Endometrial microvascular endothelial cells (primary cell): ENCODE results near the gene GZMH. TPM values are rescaled to one million over a fixed set of nuclear protein-coding genes. Genes with fewer than 3 reads are reported as not detected.
"Not testable (repeated sequence)": the region's sequence is repeated elsewhere in the genome, so short reads cannot be mapped to it uniquely, and the experiment has no call there.

Experiments
- in situ Hi-C: cut with HindIII; loops from 2 replicates; pipeline ENCODE4 v1.10.0; 2017; ENCODE audit warnings: low sequenced_read_pairs, low pct_unique_long_range_greater_than_20kb; ENCODE audit errors: inconsistent ontology term
- total RNA-seq: library from RNA; depleted of rRNA; stranded (reverse); fragments of >200 nt; gene quantifications from one replicate; pipeline ENCODE4 v1.2.3, GENCODE V29; 2015; ENCODE audit errors: inconsistent ontology term

The GZMH gene, protein sequence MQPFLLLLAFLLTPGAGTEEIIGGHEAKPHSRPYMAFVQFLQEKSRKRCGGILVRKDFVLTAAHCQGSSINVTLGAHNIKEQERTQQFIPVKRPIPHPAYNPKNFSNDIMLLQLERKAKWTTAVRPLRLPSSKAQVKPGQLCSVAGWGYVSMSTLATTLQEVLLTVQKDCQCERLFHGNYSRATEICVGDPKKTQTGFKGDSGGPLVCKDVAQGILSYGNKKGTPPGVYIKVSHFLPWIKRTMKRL
- total RNA-seq, result not detected

DNA sequence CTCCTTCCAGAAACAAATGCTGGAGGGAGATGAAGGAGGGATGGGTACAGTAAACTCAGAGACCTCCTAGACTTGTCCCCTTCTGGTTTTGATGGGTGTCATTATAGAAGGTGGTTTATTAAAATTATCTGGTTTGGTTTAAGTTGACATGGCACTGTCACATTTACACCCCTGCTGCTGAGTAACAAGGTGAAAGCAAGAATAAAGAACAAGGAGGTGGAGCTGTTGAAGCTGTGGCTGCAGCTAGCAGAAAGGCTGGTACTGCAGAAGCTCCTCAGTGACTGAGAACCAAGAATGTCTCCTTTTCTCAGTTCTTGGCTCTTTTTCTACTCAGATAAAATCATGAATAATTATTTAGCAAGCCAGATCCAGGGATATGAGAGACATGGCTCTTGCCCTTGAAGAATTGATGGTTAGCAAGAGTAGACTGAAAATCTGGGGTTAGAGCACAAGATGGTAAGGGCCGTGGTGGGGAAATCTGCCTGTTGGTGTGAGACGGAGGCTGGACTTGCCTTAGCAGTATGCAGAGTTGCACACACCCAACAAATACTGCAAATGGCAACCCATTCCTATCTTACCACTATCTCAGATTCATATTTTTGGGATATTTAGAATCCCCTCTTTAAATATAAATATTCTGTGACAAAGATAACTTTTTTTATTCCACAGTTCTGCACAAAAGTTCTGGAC is at the start of gene GZMH:
GZMH (minus strand) TSS at position 31 of the 690 bp plus-strand sequence. CDS start 72 bp downstream, outside the sequence.
- in situ Hi-C loops, result no loop called here

DNA sequence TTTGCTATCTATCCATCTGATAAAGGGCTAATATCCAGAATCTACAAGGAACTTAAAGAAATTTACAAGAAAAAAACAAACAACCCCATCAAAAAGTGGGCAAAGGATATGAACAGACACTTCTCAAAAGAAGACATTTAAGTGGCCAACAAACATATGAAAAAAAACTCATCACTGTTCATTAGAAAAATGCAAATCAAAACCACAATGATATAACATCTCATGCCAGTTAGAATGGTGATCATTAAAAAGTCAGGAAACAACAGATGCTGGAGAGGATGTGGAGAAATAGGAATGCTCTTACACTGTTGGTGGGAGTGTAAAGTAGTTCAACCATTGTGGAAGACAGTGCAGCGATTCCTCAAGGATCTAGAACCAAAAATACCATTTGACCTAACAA is 38.9 kb upstream of the GZMH start:
- in situ Hi-C loops, result not testable (repeated sequence)

DNA sequence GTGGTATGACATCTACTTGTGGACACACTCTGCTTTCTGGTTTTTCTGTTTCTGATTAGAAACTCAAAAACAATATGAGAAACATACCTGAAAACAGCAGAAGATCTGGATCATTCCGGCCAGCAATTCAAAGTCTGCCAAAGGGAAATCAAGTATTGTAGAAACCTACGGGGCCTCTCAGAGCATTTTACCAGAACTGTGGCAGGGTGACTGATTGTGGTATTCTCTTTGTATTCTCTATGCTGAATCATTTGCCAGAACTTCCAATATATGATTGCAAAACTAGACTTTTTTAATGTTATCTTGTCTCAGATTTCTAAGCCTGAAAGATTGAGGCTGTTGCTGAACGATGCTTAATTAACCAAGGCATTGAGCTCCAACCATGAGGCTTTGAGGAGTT is 30.4 kb upstream of the GZMH start:
- in situ Hi-C loops, result no loop called here

DNA sequence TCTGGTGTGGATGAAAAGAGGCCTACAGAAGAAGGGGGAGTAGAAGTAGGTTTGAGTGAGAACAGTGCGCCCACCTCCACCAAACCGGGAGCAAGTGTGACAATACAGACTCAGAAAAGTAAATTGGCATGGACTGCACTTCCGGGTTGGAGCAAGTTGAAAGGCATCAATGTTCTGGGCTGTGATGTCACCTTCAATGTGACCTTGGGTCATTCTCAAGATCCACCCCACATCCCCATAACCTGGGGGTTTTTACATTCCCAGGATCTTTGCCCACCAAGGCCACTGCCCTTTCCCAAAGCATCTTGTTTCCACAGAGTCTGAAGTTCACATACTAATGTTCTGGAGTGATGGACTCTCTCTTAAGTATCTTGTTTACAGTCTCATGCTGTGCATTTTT is 29.8 kb upstream of the GZMH start:
- in situ Hi-C loops, result no loop called here

DNA sequence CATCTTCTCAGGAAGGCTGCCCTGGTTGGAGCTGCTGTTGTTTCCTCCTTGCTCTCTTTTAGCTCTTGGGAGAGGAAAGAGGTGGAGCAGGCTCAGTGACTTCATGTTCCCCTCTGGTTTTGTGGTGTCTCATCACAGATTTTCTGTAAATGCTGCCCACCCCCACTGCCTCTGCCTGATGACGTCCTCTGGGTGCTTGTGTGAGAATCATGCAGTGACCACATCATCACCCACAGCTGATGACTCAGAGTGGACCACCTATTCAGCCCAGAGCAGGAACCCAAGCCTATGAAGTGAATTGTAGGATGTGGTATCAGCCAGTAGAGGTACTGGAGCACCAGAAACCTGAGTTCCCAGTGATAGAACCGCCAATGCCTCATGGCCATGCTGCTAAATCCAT is 24.7 kb upstream of the GZMH start, which contains the start of gene GZMB:
GZMB (minus strand) TSS at position 33 of the 400 bp plus-strand sequence; CDS start at position 3, 30 bp downstream.
- in situ Hi-C loops, result no loop called here

DNA sequence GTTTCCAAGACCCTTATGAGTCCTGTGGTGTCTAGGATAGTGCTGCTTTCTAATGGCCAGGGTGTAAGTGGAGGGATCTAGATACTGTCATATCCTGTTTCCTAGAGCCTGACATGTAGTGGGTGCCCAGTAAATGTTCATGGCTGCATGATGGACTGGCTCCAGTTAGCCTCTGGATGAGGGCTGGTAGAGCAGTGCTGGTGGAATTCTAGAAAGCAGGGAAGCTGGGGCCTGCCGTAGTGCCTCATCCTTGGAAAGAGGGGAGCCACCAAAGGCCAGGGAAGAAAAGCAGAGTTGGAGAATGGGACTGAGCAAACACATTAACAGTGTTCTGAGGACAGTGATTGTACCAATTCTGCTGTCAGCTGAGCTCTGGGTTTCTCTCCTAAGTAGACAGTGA is 23.9 kb upstream of the GZMH start:
- in situ Hi-C loops, result no loop called here

DNA sequence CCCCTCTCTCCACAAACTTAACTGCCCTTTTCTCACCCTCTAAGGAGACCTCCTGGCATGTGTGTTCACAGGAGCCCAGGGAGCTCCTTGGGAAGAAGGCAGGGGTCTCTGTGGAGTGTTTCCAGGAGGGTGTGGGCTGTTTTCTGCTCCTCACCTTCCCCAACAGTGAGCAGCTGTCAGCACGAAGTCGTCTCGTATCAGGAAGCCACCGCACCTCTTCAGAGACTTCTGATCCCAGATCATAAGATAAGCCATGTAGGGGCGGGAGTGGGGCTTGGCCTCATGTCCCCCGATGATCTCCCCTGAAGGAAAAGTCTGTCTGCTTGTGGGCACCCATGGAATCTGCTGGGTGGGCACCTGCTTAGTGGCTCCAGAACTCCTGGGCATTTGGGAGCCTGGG is 23.3 kb upstream of the GZMH start:
- in situ Hi-C loops, result no loop called here

DNA sequence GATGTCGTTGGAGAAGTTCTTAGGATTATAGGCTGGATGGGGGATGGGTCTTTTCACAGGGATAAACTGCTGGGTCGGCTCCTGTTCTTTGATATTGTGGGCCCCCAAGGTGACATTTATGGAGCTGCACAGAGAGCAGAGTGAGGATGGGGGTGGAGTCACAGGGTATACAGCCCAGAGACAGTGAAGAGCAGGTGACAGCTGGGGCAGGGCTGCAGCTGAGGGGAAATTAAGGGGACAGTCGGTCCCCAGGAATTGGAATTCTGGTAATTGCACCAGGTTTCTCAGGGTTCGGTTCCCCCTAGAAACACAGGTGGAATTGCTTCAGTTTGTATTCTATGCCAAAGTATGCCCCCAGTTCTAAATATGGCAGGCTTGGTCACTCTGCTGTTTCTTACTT is 22.9 kb upstream of the GZMH start:
- in situ Hi-C loops, result no loop called here

DNA sequence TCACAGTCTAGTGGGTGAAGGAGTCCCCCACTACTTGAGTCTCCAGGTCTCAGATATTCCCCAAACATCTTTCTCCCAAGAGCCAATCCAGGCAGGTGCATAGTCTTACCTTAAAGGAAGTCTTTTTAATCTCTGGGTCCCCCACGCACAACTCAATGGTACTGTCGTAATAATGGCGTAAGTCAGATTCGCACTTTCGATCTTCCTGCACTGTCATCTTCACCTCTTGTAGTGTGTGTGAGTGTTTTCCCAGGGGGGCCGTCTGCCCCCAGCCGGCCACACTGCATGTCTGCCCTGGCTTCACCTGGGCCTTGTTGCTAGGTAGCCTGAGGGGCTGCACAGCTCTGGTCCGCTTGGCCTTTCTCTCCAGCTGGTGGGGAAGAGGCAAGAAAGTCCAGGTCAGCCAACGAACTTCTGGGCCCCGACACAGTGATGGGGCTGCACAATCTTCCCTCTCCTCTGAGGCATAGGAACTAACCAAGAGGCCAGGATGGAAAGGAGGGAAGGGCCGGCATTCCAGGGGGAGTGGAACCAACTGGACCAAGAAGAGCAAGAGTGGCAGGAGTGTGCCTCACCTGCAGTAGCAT is 22.4 kb upstream of the GZMH start:
- in situ Hi-C loops, result no loop called here

DNA sequence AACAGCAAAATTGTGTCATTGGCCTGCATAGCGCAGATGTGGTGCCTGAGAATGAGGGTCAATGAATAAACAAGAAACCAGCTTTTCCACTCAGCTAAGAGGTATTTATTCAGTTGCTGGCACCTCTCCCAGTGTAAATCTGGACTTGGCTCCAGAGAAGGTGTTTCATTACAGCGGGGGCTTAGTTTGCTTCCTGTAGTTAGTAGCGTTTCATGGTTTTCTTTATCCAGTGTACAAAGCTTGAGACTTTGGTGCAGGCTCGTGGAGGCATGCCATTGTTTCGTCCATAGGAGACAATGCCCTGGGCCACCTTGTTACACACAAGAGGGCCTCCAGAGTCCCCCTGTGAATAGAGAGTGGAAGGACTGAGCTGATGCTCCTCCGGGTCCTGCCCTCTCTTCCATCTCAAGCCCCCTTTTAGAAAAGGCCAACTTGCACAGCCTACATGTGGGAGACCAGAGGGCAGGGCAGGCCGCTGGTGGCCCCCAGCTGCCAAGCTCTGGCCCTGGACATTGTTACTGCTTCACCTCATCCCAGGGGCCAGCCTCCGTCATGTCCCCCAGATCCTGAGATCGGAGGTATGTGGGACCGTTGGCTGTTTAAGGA is 21.5 kb upstream of the GZMH start:
- in situ Hi-C loops, result no loop called here

DNA sequence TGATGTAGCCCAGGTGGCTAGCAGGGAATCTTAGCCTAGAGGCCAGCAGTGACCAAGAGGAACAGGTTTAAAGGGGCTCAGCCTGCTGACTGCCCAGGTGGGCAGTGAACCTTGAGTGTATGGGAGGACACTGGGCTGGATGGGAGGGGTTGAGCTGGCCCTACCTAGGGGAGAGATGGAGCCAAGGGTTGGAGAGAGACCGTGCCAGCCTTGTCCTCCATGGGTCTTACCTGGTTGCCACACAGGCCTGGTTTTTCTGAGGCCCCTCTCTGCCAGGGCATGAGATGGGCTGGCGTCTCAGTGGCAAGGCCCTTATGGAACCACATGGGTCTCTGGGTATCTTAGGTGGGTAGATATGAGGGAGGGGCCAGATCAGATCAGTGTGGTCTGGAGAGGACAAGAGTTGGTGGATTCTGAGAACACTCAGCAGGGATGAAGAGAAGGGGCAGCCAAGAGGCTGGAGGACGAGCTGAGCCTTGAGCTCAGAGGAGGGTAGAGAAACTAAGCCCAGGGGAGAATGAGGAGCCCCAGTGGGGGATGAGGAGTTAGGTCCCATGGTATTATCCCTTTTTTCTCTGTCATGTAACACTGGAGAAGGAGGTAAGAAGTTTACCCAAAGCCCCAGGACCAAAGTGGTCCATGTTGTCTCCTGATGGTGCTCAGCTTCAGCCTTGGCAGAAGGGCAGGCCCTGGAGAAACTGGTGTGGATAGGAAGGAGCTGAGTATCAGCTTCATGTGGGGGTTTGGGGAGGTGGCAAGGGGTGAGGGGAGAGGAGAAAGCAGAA is 20.8 kb upstream of the GZMH start:
- in situ Hi-C loops, result no loop called here

DNA sequence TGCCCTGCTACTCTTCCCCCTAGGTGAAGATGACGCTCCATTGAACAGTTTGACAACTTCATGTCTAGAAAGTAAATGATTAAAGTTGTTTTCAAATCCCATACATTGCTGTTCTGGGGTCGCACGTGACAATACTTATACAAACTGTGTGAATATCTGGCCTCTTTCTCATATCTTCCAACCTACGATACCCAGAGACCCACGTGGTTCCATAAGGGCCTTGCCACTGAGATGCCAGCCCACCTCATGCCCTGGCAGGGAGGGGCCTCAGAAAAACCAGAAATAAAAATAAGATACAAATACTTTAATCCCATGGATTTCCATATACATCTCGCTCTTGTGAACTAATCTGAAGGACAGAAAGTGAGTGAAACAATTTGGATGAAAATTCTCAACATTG is 20.0 kb upstream of the GZMH start:
- in situ Hi-C loops, result no loop called here

DNA sequence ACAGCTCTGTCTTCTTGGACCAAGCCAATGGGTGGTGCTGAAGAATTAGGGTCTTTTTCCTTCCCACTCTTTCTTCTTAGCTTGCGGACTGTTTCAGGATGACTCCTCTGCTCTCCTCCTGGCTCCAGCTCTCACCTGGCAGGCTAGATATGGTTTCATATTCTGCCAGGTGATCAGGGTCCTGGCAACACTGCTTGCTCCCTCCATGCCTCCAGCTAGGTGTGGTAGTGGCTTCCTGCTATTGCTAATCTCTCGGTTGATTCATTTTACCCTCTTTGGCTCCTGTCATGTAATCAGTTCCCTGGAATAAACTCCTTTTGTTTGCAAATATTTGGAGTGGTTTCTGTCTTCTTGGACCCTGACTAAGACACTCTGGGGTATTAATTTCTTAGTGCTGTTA is 4.3 kb upstream of the GZMH start:
- in situ Hi-C loops, result no loop called here

DNA sequence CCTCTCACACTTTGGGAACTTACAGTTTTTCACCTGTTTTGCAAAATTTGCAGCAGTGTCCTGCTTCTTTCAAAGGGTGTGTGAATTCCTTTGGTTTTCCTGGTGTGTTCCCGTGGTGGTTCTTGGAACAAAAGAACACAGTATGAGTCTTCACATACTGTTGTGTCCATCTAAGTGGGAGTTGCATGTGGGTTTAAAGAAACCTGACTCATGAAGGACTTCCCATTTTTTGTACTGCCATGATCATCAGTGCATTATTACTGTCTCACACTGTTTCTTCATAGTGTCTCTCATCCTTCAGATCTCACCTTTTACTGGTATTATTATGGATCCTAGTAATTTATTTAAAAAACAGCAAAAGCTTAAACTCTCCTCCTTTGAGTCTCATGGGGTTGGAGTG is 3.8 kb upstream of the GZMH start:
- in situ Hi-C loops, result no loop called here

DNA sequence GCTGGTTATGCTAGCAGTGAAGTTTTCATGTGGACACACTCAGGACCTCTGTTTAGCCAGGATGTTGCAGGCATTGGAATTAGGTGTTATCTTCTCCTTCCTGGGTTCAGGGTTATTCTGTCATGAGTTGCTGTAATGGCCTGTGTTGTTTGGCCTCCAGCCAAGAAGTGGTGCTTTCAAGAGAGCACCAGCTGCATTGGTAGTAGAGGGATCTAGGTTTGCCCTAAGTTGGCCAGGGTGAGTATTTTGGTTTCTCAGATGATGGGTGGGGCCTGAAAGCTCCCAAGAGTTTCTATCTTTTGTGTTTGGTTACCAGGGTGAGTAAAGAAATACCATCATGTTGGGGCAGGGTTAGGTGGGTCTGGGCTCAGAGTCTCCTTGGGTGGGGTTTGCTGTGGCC is 2.7 kb upstream of the GZMH start:
- in situ Hi-C loops, result no loop called here

DNA sequence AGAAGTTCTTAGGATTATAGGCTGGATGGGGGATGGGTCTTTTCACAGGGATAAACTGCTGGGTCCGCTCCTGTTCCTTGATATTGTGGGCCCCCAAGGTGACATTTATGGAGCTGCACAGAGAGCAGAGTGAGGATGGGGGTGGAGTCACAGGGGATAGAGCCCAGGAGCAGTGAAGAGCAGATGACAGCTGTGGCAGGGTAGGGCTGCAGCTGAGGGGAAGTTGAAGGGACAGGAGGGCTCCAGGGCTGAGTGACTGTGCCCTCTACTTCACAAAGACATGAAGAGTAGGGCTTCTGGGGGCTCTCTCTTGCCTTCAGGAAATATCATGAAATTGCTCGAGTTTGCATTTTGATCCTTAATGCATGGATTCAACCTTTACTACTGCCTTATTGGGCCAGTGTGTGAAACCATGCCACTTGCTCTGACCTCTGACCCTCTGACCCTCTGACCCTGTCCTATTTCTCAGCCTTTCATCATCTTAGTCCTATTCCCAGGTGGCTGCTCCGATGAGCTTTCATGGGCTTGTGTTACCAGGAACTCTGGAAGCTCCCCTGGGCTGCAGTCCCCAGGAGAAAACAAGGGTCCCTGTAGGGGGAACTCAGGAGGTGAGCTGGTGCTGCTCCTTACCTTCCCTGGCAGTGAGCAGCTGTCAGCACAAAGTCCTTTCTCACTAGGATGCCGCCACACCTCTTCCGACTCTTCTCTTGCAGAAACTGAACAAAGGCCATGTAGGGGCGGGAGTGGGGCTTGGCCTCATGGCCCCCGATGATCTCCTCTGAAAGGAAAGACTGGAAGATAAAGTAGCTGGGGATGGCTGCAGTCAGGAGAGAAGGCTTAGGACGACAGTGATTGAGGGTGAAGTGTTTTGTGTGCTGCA is 1.6 kb downstream of the GZMH start:
- in situ Hi-C loops, result no loop called here

DNA sequence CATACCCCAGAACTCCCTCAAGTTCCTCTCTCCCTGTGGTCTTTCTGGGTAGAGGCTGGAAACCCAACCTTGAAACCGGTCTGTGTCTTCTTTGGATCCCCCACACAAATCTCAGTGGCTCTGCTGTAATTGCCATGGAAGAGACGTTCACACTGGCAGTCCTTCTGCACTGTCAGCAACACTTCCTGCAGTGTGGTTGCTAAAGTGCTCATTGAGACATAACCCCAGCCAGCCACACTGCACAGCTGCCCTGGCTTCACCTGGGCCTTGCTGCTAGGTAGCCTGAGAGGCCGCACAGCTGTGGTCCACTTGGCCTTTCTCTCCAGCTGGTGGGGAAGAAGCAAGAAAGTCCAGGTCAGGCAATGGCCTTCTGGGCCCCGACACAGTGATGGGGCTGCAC is 2.4 kb downstream of the GZMH start:
- in situ Hi-C loops, result no loop called here

DNA sequence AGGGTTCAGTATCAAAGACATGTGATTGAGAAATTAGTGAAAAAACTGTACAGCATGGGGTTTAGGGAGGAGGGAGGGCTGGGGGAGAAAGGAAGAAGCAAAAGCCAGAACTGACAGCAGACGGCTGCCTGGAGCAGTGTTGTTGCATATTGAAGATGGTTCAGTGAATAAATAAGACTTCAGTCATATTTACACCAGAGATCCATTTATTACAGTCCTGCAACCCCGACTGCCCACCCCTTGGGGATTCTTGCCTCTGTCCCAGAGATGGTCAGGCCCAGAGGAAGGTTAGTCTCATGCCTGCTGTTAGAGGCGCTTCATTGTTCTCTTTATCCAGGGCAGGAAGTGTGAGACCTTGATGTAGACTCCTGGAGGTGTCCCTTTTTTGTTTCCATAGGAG is 3.2 kb downstream of the GZMH start:
- in situ Hi-C loops, result no loop called here
